CD4-positive, alpha-beta T cell (primary cell): ENCODE data around the gene SCAANT1. TPM values are rescaled to one million over a fixed set of nuclear protein-coding genes. Genes with fewer than 3 reads are reported as not detected.

Experiments used
- ATAC-seq: fragments of 200-7000 bp; cut with Tn5 transposase; one replicate; pipeline ENCODE4 v1.10.0; 2022; ENCODE audit warnings: mild to moderate bottlenecking; ENCODE audit not compliant: poor library complexity
- CTCF ChIA-PET: fragments of 350-600 bp; sonication (Branson Sonifier 250); formaldehyde crosslinking; loops from one replicate; lab custom pipeline; 2021; ENCODE audit warnings: antibody characterized with exemption, inconsistent platforms; lab: Charles Lee
- POLR2A ChIA-PET: fragments of 350-600 bp; sonication (Branson Sonifier 250); formaldehyde crosslinking; loops from one replicate; lab custom pipeline; 2021; ENCODE audit warnings: antibody characterized with exemption, inconsistent platforms; lab: Charles Lee
- DNase-seq, 14 experiments: peaks; one replicate each; pipeline ENCODE4 v3.0.0-alpha.2; 2013 to 2020; ENCODE audit warnings: mixed read lengths in 2 of 14
- H3K27ac ChIP-seq, 2 donors: one replicate each; pipeline versions ENCODE4 v1.5.1 to v1.7.0; 2013; ENCODE audit warnings: low read length in 2 of 2, low read depth in 1 of 2, mild to moderate bottlenecking in 1 of 2
- H3K27me3 ChIP-seq, 2 experiments: 1 replicate in 1 of 2; 2 replicates in 1 of 2; pipeline versions ENCODE4 v1.6.1 to v1.7.0; 2013; ENCODE audit warnings: low read length in 2 of 2, control low read depth in 1 of 2, mild to moderate bottlenecking in 1 of 2, moderate library complexity in 1 of 2; ENCODE audit not compliant: insufficient read depth in 2 of 2, control insufficient read depth in 1 of 2
- H3K36me3 ChIP-seq: one replicate; pipeline ENCODE4 v1.6.1; 2013; ENCODE audit warnings: low read length, control low read depth; ENCODE audit not compliant: insufficient read depth
- H3K4me1 ChIP-seq: one replicate; pipeline ENCODE4 v1.6.1; 2013; ENCODE audit warnings: low read length, control low read depth; ENCODE audit not compliant: insufficient read depth
- H3K4me3 ChIP-seq: one replicate; pipeline ENCODE4 v1.5.1; 2013; ENCODE audit warnings: mild to moderate bottlenecking, low read length, moderate library complexity
- H3K9me3 ChIP-seq, 2 experiments: 1 replicate in 1 of 2; 2 replicates in 1 of 2; pipeline versions ENCODE4 v1.6.1 to v1.7.0; 2013; ENCODE audit warnings: low read length in 2 of 2, mild to moderate bottlenecking in 2 of 2, control low read depth in 1 of 2, moderate library complexity in 1 of 2; ENCODE audit not compliant: control insufficient read depth in 1 of 2, insufficient read depth in 1 of 2
- H3K27ac Mint-ChIP-seq: one replicate; pipeline ENCODE4 v1.8.0; 2020; ENCODE audit warnings: mixed read lengths
- H3K27me3 Mint-ChIP-seq: one replicate; pipeline ENCODE4 v1.8.0; 2021; ENCODE audit warnings: mixed read lengths
- H3K36me3 Mint-ChIP-seq: one replicate; pipeline ENCODE4 v1.8.0; 2021; ENCODE audit warnings: low read depth, mixed read lengths
- H3K4me1 Mint-ChIP-seq: one replicate; pipeline ENCODE4 v1.8.0; 2021; ENCODE audit warnings: low read depth, mixed read lengths
- H3K4me3 Mint-ChIP-seq: one replicate; pipeline ENCODE4 v1.8.0; 2020; ENCODE audit warnings: mild to moderate bottlenecking, mixed read lengths
- H3K9me3 Mint-ChIP-seq: one replicate; pipeline ENCODE4 v1.8.0; 2020; ENCODE audit warnings: mixed read lengths
- CTCF ChIP-seq: fragments of 200-600 bp; IDR thresholded peaks from one replicate; pipeline ENCODE4 v1.8.0; 2022; ENCODE audit warnings: antibody characterized with exemption, mild to moderate bottlenecking
- intact Hi-C, 2 experiments: fragments of 100-400 bp; cut with DNase I in 1 of 2; cut with micrococcal nuclease in 1 of 2; formaldehyde crosslinking; loops; one replicate each; pipeline versions ENCODE4 v1.15.1 to v1.9.0; 2023 to 2025; cut with DNase I, micrococcal nuclease
- polyA plus RNA-seq, 2 donors: library from polyadenylated mRNA; unstranded; fragments of 120-200 nt; gene quantifications; one replicate each; pipeline ENCODE4 v1.2.1, GENCODE V29; 2013
- total RNA-seq, 174 experiments: library from RNA in 2 of 174; stranded (reverse) in 2 of 174; gene quantifications; one replicate each; pipeline ENCODE4 v1.2.3 and lab custom pipeline; 2021 to 2026

Gene SCAANT1
- total RNA-seq (1 to 10 TPM; 1.4 to 2.1 TPM), total RNA-seq (lab: John Stamatoyannopoulos, UW) (0 to 1.6 (median 0.13) reads per million in 172 experiments)
- 1.9 TPM for polyA plus RNA-seq (2013, experiment 1 of 2)
- polyA plus RNA-seq (2013, experiment 2 of 2): 2.9 TPM

GRCh38 chr3:63911873-63912767 is at the start of gene SCAANT1:
TSS of gene SCAANT1 (minus strand) at chr3:63912383.
- Mint-ChIP-seq H3K36me3 (peaks cover 46% of the 10 kb centered on the region), H3K27me3 (no peaks in the 10 kb centered on the region), H3K27ac (peak within 1 kb of the TSS; percentile 94), H3K4me3 (peak within 1 kb of the TSS; percentile 93), H3K4me1 (peaks cover 44% of the 10 kb centered on the region), H3K9me3 (no peaks in the 10 kb centered on the region)
- peak within 1 kb of the TSS; percentile 64 for H3K4me3 ChIP-seq
- peaks cover 24% of the 10 kb centered on the region for H3K4me1 ChIP-seq
- POLR2A ChIA-PET: interaction anchor here (0.6 to 3.6 kb wide), 12 partner anchors 9 to 111 kb away, joined by 3 to 43 read pairs (median 4); partner anchors contain the start of genes ATXN7, PSMD6 and THOC7
- H3K27ac ChIP-seq: peak within 1 kb of the TSS; percentile 70 to 83
- peaks cover 4% of the 10 kb centered on the region for H3K36me3 ChIP-seq
- no peak for TF ChIP-seq CTCF
- H3K9me3 ChIP-seq: no peaks in the 10 kb centered on the region
- no peaks in the 10 kb centered on the region for H3K27me3 ChIP-seq
- CTCF ChIA-PET: interaction anchor here (1.6 kb wide), 1 partner anchor 70 kb away, joined by 3 read pairs; no protein-coding TSS in a partner anchor
- ATAC-seq: peak; percentile 64
- DNase-seq: peak; percentile 63 to 93 (median 77)
- intact Hi-C loops: loop anchor here (1.0 to 5.0 kb wide), 6 partner anchors 43 to 111 kb away; partner anchors contain the start of genes ATXN7 (in 2 of the 2), PSMD6 (in 2 of the 2) and THOC7 (in 2 of the 2)

- POLR2A ChIA-PET: interaction anchor here (0.7 to 11.2 kb wide), 8 partner anchors 18 to 112 kb away, joined by 3 to 270 read pairs (median 6); partner anchors contain the start of gene PSMD6
- no peaks in the 10 kb centered on the region for H3K27me3 ChIP-seq
- no peaks in the 10 kb centered on the region for H3K27me3 Mint-ChIP-seq
- no peaks in the 10 kb centered on the region for H3K9me3 Mint-ChIP-seq
- intact Hi-C loops: loop anchor here (1.0 to 2.0 kb wide), 3 partner anchors 17 to 61 kb away; partner anchors contain the start of gene PSMD6 (in 1 of the 2)
- H3K9me3 ChIP-seq: no peaks in the 10 kb centered on the region
- H3K27ac Mint-ChIP-seq: peak overlapping the region; percentile 63
- peaks cover 4% of the 10 kb centered on the region for H3K36me3 ChIP-seq
- no peak overlapping the region for H3K4me3 ChIP-seq
- peak; percentile 93 for TF ChIP-seq CTCF
- CTCF ChIA-PET: interaction anchor here (0.7 to 13.2 kb wide), 17 partner anchors 10 to 62 kb away, joined by 3 to 168 read pairs (median 5); no protein-coding TSS in a partner anchor
- H3K4me1 Mint-ChIP-seq: peaks cover 47% of the 10 kb centered on the region
- H3K4me1 ChIP-seq: peaks cover 14% of the 10 kb centered on the region
- H3K4me3 Mint-ChIP-seq: no peak overlapping the region
- peak in 4 of 14 experiments; percentile 26 to 78 (median 77) for DNase-seq
- H3K36me3 Mint-ChIP-seq: peaks cover 2% of the 10 kb centered on the region
- H3K27ac ChIP-seq: no peak overlapping the region
- ATAC-seq: peak; percentile 99
These were observed 49.7 kb upstream of the SCAANT1 start for GRCh38 chr3:63961891-63962290.

- Histone ChIP-seq H3K4me1 (peaks cover 10% of the 10 kb centered on the region), H3K27me3 (no peaks in the 10 kb centered on the region), H3K4me3 (no peak overlapping the region), H3K36me3 (peaks cover 15% of the 10 kb centered on the region), H3K27ac (no peak overlapping the region), H3K9me3 (no peaks in the 10 kb centered on the region)
- Mint-ChIP-seq H3K9me3 (no peaks in the 10 kb centered on the region), H3K4me1 (peaks cover 40% of the 10 kb centered on the region), H3K27ac (peak overlapping the region; percentile 12), H3K4me3 (no peak overlapping the region), H3K27me3 (no peaks in the 10 kb centered on the region), H3K36me3 (peaks cover 8% of the 10 kb centered on the region)
- TF ChIP-seq CTCF: no peak
- intact Hi-C loops: loop anchor here in 1 of 2 experiments (2.0 kb wide), 1 partner anchor 19 kb away; no protein-coding TSS in a partner anchor
- no peak for ATAC-seq
- POLR2A ChIA-PET: interaction anchor here (2.8 to 11.2 kb wide), 3 partner anchors 8 to 33 kb away, joined by 13 to 270 read pairs (median 14); no protein-coding TSS in a partner anchor
- CTCF ChIA-PET: interaction anchor here (3.7 to 13.2 kb wide), 2 partner anchors 20 to 33 kb away, joined by 40 to 168 read pairs; no protein-coding TSS in a partner anchor
- DNase-seq: peak in 2 of 14 experiments; percentile 32 to 33
These were observed 48.0 kb upstream of the SCAANT1 start for GRCh38 chr3:63960048-63960711.
